ENCODE data around the gene CLCN7. TPM values are rescaled to one million over a fixed set of nuclear protein-coding genes. Genes with fewer than 3 reads are reported as not detected.

The CLCN7 gene
- 100 to 1,000 TPM; 117 to 125 (median 118) TPM for total RNA-seq
- 44.1 TPM for total RNA-seq (2013)

DNA sequence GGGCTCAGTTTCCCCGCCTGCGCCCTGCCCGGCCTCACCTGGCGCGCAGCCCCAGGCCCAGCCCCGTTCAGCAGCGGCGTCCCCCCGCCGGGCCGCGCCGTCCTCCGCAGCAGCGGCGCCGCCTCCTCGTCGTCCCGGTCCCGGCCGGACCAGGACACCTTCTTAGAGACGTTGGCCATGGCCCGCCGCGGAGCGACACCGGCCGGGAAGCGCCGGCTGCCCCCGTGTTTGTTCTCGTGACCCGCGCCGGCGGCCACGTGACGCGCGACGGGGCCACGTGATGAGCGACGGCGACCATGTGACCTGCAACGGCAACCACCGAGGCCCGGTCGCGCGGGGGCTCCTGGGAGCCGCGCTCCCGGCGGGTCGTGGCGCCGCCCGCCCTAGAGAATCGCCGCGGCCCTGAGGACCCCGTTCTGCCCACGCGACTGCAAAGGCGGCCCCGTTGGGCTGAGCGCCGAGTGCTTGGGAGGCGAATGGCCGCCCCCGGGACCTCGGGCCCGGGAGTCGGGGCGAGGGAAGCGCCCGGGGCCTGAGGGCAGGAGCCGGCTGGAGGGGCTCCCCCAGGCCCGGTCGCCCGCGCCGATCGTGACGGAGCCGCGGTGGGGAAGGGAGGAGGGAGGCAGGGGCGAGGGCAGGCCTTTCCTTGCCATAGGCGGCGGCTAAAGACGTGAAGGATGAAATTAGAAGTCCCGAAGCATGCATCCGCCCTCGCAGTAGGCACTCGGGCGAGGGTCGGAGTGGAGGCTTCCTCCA lies at the start of gene CLCN7:
Gene CLCN7, minus strand, starts transcription at position 233 of the 756 bp plus-strand sequence. Its CDS starts 54 bp downstream, at position 179.
- Histone ChIP-seq H3K36me3 (ENCODE audit: control insufficient read depth, insufficient read depth, low read length) (no peaks in the 10 kb centered on the region), H3K27me3 (ENCODE audit: control insufficient read depth, insufficient read depth, low read length) (no peaks in the 10 kb centered on the region), H3K27ac (ENCODE audit: low read length) (peak within 1 kb of the TSS; percentile 78), H3K4me1 (ENCODE audit: control insufficient read depth, insufficient read depth, low read length) (peaks cover 40% of the 10 kb centered on the region), H3K9me3 (ENCODE audit: control insufficient read depth, insufficient read depth, low read length) (no peaks in the 10 kb centered on the region), H3K4me3 (ENCODE audit: low read length) (peak within 1 kb of the TSS; percentile 58)
- H3K9me3 Mint-ChIP-seq = no peaks in the 10 kb centered on the region
- no peak for TF ChIP-seq CTCF (IDR thresholded peaks at IDR 0.05)
- ATAC-seq (peak; percentile 85 to 96 (median 91)), DNase-seq (peak; percentile 92 to 93)
- H3K36me3 Mint-ChIP-seq = no peaks in the 10 kb centered on the region
- peaks cover 9 to 34% of the 10 kb centered on the region in 2 donors for H3K4me1 Mint-ChIP-seq
- H3K4me3 Mint-ChIP-seq = peak within 1 kb of the TSS; percentile 80
- H3K27me3 Mint-ChIP-seq (ENCODE audit: low read depth in 2 of 2) = no peaks in the 10 kb centered on the region
- under 1% methylated on average over 99 of the region's 99 CpGs for WGBS (ENCODE audit: insufficient coverage)
- peak within 1 kb of the TSS; percentile 67 to 86 for H3K27ac Mint-ChIP-seq
- intact Hi-C loops (cut with micrococcal nuclease) = loop anchor here (1.0 to 2.0 kb wide), 2 partner anchors 18 to 138 kb away; partner anchors contain the start of genes CRAMP1, IFT140 and TELO2

DNA sequence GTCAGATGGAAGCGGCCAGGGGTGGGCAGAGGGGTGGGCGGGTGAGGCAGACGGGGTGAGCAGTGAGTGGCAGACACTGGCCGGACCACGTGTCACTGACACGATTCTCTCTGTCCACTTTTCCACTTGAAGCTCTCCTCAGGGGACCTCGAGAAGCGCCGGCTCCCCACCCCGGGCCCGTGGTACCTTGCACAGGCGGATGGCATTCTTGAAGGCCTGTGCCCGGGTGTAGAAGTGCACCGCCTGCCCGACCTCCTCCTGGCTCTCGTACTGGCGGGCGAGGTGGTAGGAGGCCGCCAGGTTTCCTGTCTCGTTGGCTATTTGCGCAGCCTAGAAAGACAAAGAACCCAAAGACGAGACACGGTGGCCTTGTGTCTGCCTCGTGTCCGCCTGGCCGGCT lies 49.5 kb upstream of the CLCN7 start:
- Mint-ChIP-seq H3K4me3 (no peak overlapping the region), H3K27ac (no peak overlapping the region), H3K4me1 (no peaks in the 10 kb centered on the region), H3K27me3 (ENCODE audit: low read depth in 2 of 2) (no peaks in the 10 kb centered on the region), H3K9me3 (no peaks in the 10 kb centered on the region), H3K36me3 (no peaks in the 10 kb centered on the region)
- intact Hi-C loops (cut with micrococcal nuclease) = no loop called here
- Histone ChIP-seq H3K4me3 (ENCODE audit: low read length) (no peak overlapping the region), H3K36me3 (ENCODE audit: control insufficient read depth, insufficient read depth, low read length) (no peaks in the 10 kb centered on the region), H3K9me3 (ENCODE audit: control insufficient read depth, insufficient read depth, low read length) (no peaks in the 10 kb centered on the region), H3K27me3 (ENCODE audit: control insufficient read depth, insufficient read depth, low read length) (no peaks in the 10 kb centered on the region), H3K27ac (ENCODE audit: low read length) (no peak overlapping the region), H3K4me1 (ENCODE audit: control insufficient read depth, insufficient read depth, low read length) (peaks cover 20% of the 10 kb centered on the region)
- DNase-seq (no peak), ATAC-seq (no peak)
- 93% methylated on average over 26 of the region's 26 CpGs for WGBS (ENCODE audit: insufficient coverage)
- no peak for TF ChIP-seq CTCF (IDR thresholded peaks at IDR 0.05)

DNA sequence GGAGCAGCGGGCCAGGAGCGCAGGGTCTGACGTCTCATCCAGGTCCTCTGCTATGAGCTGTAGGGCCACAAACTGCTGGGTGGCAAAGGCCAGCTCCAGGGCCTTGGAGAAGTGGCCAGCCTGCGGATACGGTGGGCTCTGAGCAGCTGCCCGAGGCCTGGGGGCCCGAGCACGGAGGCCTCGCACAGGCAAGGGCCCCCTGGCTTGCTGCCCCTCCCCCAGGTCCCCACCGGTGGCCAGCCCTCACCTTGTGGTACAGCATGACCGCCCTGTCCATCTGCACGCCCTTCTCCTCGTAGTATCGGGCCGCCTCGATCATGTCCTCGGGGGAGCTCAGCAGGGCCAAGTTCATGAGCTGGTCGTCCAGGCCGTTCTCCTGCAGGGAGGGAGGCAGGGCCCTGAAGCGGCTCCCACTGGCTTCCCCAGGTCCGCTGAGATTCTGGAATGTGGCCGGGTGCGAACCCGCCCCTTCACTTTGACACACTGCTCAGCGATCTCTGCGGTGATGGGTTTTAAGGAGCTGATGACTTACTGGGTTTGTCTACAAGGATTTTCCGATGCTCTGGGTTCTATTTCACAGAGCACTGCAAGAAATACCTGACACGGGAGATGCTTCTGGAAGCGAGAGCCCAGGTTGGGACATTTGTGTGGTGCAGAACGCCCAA lies 48.9 kb upstream of the CLCN7 start:
- no peak for TF ChIP-seq CTCF (IDR thresholded peaks at IDR 0.05)
- no peaks in the 10 kb centered on the region for H3K4me1 Mint-ChIP-seq
- Histone ChIP-seq H3K27me3 (ENCODE audit: control insufficient read depth, insufficient read depth, low read length) (no peaks in the 10 kb centered on the region), H3K27ac (ENCODE audit: low read length) (no peak overlapping the region), H3K4me3 (ENCODE audit: low read length) (no peak overlapping the region), H3K36me3 (ENCODE audit: control insufficient read depth, insufficient read depth, low read length) (no peaks in the 10 kb centered on the region), H3K9me3 (ENCODE audit: control insufficient read depth, insufficient read depth, low read length) (no peaks in the 10 kb centered on the region), H3K4me1 (ENCODE audit: control insufficient read depth, insufficient read depth, low read length) (peaks cover 20% of the 10 kb centered on the region)
- H3K27me3 Mint-ChIP-seq (ENCODE audit: low read depth in 2 of 2) = no peaks in the 10 kb centered on the region
- ATAC-seq (no peak), DNase-seq (no peak)
- H3K4me3 Mint-ChIP-seq = no peak overlapping the region
- intact Hi-C loops (cut with micrococcal nuclease) = no loop called here
- no peaks in the 10 kb centered on the region for H3K36me3 Mint-ChIP-seq
- 91% methylated on average over 30 of the region's 30 CpGs for WGBS (ENCODE audit: insufficient coverage)
- no peaks in the 10 kb centered on the region for H3K9me3 Mint-ChIP-seq
- H3K27ac Mint-ChIP-seq = no peak overlapping the region
